Testis (tissue), 3 donors: ENCODE data around the gene PELI1. TPM values are rescaled to one million over a fixed set of nuclear protein-coding genes. Genes with fewer than 3 reads are reported as not detected.

Experiments used
- DNase-seq: peaks from one replicate; pipeline ENCODE4 v3.0.0-alpha.2; 2019
- H3K27ac ChIP-seq, 2 donors: fragments of 200-600 bp; sonication (generic); one replicate each; pipeline ENCODE4 v1.5.1; 2019
- H3K27me3 ChIP-seq: fragments of 200-600 bp; sonication (generic); one replicate; pipeline ENCODE4 v1.5.1; 2019
- H3K36me3 ChIP-seq: fragments of 200-600 bp; sonication (generic); one replicate; pipeline ENCODE4 v1.5.1; 2017; ENCODE audit warnings: low read depth; ENCODE audit errors: missing control alignments
- H3K4me1 ChIP-seq: fragments of 200-600 bp; sonication (generic); one replicate; pipeline ENCODE4 v1.5.1; 2019
- H3K4me3 ChIP-seq, 2 donors: fragments of 200-600 bp; sonication (generic); one replicate each; pipeline ENCODE4 v1.5.1; 2017 to 2019
- H3K9me3 ChIP-seq: fragments of 200-600 bp; sonication (generic); one replicate; pipeline ENCODE4 v1.5.1; 2017
- CTCF ChIP-seq, 3 experiments: fragments of 450-650 bp in 2 of 3; fragments of 200-600 bp in 1 of 3; sonication (generic) in 1 of 3; IDR thresholded peaks; one replicate each; pipeline ENCODE4 v1.5.1; 2016 to 2019; ENCODE audit warnings: antibody characterized with exemption in 3 of 3, mild to moderate bottlenecking in 2 of 3, moderate library complexity in 1 of 3
- POLR2A ChIP-seq: fragments of 450-650 bp; IDR thresholded peaks from one replicate; pipeline ENCODE4 v1.6.1; 2017; ENCODE audit warnings: antibody characterized with exemption, mild to moderate bottlenecking, moderate library complexity
- WGBS, 2 donors: methylation state at CpG; one replicate each; pipeline ENCODE4 v1.1.5; 2018; 5-methylcytosine and 5-hydroxymethylcytosine counted together
- intact Hi-C: fragments of 100-400 bp; cut with DNase I; formaldehyde crosslinking; loops from one replicate; pipeline ENCODE4 v1.15.1; 2023; ENCODE audit warnings: low total_unique reads
- polyA plus RNA-seq: library from polyadenylated mRNA; stranded (reverse); fragments of 350-450 nt; fragmentation: Illumina TruSeq; extraction: RNeasy Lipid Tissue Mini Kit (QIAGEN cat#74804); gene quantifications from one replicate; pipeline ENCODE4 v1.2.3, GENCODE V29; 2014; ENCODE audit warnings: low read depth, low replicate concordance; ENCODE audit not compliant: insufficient read depth
- total RNA-seq, 2 donors: library from RNA; depleted of rRNA; stranded (reverse); fragments of >200 nt; gene quantifications; one replicate each; pipeline ENCODE4 v1.2.3, GENCODE V29; 2016

PELI1 gene
- total and polyA plus RNA-seq, 3 donors from 2014 or later: 22.4 to 48.0 (median 40.9) TPM

GRCh38 chr2:64122358-64122757 lies 21.9 kb downstream of the PELI1 start:
- intact Hi-C loops: no loop called here
- Histone ChIP-seq H3K27me3 (no peaks in the 10 kb centered on the region), H3K4me3 (no peak overlapping the region), H3K36me3 (no peaks in the 10 kb centered on the region), H3K4me1 (peaks cover 6% of the 10 kb centered on the region), H3K27ac (no peak overlapping the region), H3K9me3 (no peaks in the 10 kb centered on the region)
- 72 to 73% methylated on average over 7 of the region's 7 CpGs for WGBS, 2 donors
- TF ChIP-seq POLR2A: no peak
- TF ChIP-seq CTCF (IDR thresholded peaks at IDR 0.05): no peak
- no peak for DNase-seq

- H3K27ac ChIP-seq: peak overlapping the region in 1 of 2 donors; percentile 28
- intact Hi-C loops: no loop called here
- H3K4me1 ChIP-seq: peaks cover 14% of the 10 kb centered on the region
- H3K27me3 ChIP-seq: no peaks in the 10 kb centered on the region
- no peaks in the 10 kb centered on the region for H3K9me3 ChIP-seq
- DNase-seq: no peak
- 69 to 76% methylated on average over 6 of the region's 6 CpGs for WGBS, 2 donors
- TF ChIP-seq POLR2A: no peak
- TF ChIP-seq CTCF (IDR thresholded peaks at IDR 0.05): no peak
- H3K4me3 ChIP-seq: no peak overlapping the region
- H3K36me3 ChIP-seq: no peaks in the 10 kb centered on the region
Measured at GRCh38 chr2:64120928-64121327, 23.3 kb downstream of the PELI1 start.

GRCh38 chr2:64120008-64120407 lies 24.2 kb downstream of the PELI1 start:
- Histone ChIP-seq H3K27me3 (no peaks in the 10 kb centered on the region), H3K36me3 (no peaks in the 10 kb centered on the region), H3K4me1 (peaks cover 14% of the 10 kb centered on the region), H3K4me3 (no peak overlapping the region), H3K27ac (peak overlapping the region in 1 of 2 donors; percentile 28), H3K9me3 (no peaks in the 10 kb centered on the region)
- DNase-seq: no peak
- TF ChIP-seq CTCF (IDR thresholded peaks at IDR 0.05) (no peak), POLR2A (no peak)
- 67 to 78% methylated on average over 2 of the region's 2 CpGs for WGBS, 2 donors
- intact Hi-C loops: no loop called here

GRCh38 chr2:64119369-64119768 lies 24.9 kb downstream of the PELI1 start:
- H3K36me3 ChIP-seq: no peaks in the 10 kb centered on the region
- 62 to 79% methylated on average over 4 of the region's 4 CpGs for WGBS, 2 donors
- TF ChIP-seq CTCF (IDR thresholded peaks at IDR 0.05) (no peak), POLR2A (no peak)
- DNase-seq: no peak
- H3K27me3 ChIP-seq: no peaks in the 10 kb centered on the region
- no peak overlapping the region for H3K27ac ChIP-seq
- intact Hi-C loops: no loop called here
- H3K4me3 ChIP-seq: no peak overlapping the region
- H3K4me1 ChIP-seq: peaks cover 14% of the 10 kb centered on the region
- no peaks in the 10 kb centered on the region for H3K9me3 ChIP-seq

GRCh38 chr2:64115808-64116598 lies 28.2 kb downstream of the PELI1 start:
- no peaks in the 10 kb centered on the region for H3K9me3 ChIP-seq
- no peaks in the 10 kb centered on the region for H3K27me3 ChIP-seq
- TF ChIP-seq CTCF (IDR thresholded peaks at IDR 0.05) (no peak), POLR2A (no peak)
- intact Hi-C loops: no loop called here
- no peaks in the 10 kb centered on the region for H3K36me3 ChIP-seq
- peaks cover 22% of the 10 kb centered on the region for H3K4me1 ChIP-seq
- H3K4me3 ChIP-seq: no peak overlapping the region
- peak overlapping the region in 1 of 2 donors; percentile 17 for H3K27ac ChIP-seq
- no peak for DNase-seq
- 59 to 64% methylated on average over 2 of the region's 2 CpGs for WGBS, 2 donors
